RWPE2 (cell line): ENCODE data around the gene TMLHE.
A peak's percentile ranks its signal among the peaks of the same experiment; 100 is the strongest.
"Not testable (repeated sequence)": the region's sequence is repeated elsewhere in the genome, so short reads cannot be mapped to it uniquely, and the experiment has no call there.

Experiments used
- ATAC-seq: fragments of 200-7000 bp; cut with Tn5 transposase; 3 replicates; pipeline ENCODE4 v1.9.1; 2021; ENCODE audit warnings: low read depth
- DNase-seq: peaks from one replicate; pipeline ENCODE4 v3.0.0-alpha.2; 2020; ENCODE audit warnings: low spot score
- H3K27ac ChIP-seq: fragments of 450-650 bp; 2 replicates; pipeline ENCODE4 v1.5.1; 2017; ENCODE audit warnings: mild to moderate bottlenecking; ENCODE audit not compliant: poor library complexity, severe bottlenecking
- H3K27me3 ChIP-seq: fragments of 250-450 bp; sonication (Bioruptor Pico); 2 replicates; pipeline ENCODE4 v1.5.1; 2021; ENCODE audit warnings: mild to moderate bottlenecking, moderate library complexity; ENCODE audit not compliant: insufficient read depth, poor library complexity, severe bottlenecking
- H3K36me3 ChIP-seq: fragments of 250-450 bp; sonication (Bioruptor Pico); 2 replicates; pipeline ENCODE4 v1.5.1; 2020; ENCODE audit warnings: low read depth, mild to moderate bottlenecking, moderate library complexity
- H3K4me1 ChIP-seq: fragments of 250-450 bp; sonication (Bioruptor Pico); 2 replicates; pipeline ENCODE4 v1.5.1; 2021; ENCODE audit warnings: mild to moderate bottlenecking, moderate library complexity; ENCODE audit not compliant: insufficient read depth, poor library complexity, severe bottlenecking
- H3K4me3 ChIP-seq: fragments of 250-450 bp; sonication (Bioruptor Pico); 2 replicates; pipeline ENCODE4 v1.5.1; 2021; ENCODE audit warnings: mild to moderate bottlenecking, moderate library complexity; ENCODE audit not compliant: severe bottlenecking
- H3K9me3 ChIP-seq: fragments of 250-450 bp; sonication (Bioruptor Pico); 2 replicates; pipeline ENCODE4 v1.5.1; 2021; ENCODE audit warnings: mild to moderate bottlenecking, moderate library complexity; ENCODE audit not compliant: severe bottlenecking
- TF ChIP-seq, protein P1 (sequence below): fragments of 450-650 bp; IDR thresholded peaks from one replicate; pipeline ENCODE4 v1.5.1; 2017; ENCODE audit warnings: mild to moderate bottlenecking, moderate library complexity; ENCODE audit not compliant: poor library complexity, severe bottlenecking

Gene TMLHE

GRCh38 chrX:155544881-155545280, 67.9 kb downstream of the TMLHE start:
- no peak for DNase-seq
- Histone ChIP-seq H3K9me3 (no peaks in the 10 kb centered on the region), H3K4me3 (no peak overlapping the region), H3K27ac (no peak overlapping the region), H3K4me1 (no peaks in the 10 kb centered on the region), H3K36me3 (no peaks in the 10 kb centered on the region), H3K27me3 (no peaks in the 10 kb centered on the region)
- ATAC-seq, result no peak
- TF ChIP-seq, protein P1, sequence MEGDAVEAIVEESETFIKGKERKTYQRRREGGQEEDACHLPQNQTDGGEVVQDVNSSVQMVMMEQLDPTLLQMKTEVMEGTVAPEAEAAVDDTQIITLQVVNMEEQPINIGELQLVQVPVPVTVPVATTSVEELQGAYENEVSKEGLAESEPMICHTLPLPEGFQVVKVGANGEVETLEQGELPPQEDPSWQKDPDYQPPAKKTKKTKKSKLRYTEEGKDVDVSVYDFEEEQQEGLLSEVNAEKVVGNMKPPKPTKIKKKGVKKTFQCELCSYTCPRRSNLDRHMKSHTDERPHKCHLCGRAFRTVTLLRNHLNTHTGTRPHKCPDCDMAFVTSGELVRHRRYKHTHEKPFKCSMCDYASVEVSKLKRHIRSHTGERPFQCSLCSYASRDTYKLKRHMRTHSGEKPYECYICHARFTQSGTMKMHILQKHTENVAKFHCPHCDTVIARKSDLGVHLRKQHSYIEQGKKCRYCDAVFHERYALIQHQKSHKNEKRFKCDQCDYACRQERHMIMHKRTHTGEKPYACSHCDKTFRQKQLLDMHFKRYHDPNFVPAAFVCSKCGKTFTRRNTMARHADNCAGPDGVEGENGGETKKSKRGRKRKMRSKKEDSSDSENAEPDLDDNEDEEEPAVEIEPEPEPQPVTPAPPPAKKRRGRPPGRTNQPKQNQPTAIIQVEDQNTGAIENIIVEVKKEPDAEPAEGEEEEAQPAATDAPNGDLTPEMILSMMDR, result no peak

- no peaks in the 10 kb centered on the region for H3K4me1 ChIP-seq
- DNase-seq (no peak), ATAC-seq (peak; percentile 87)
- H3K9me3 ChIP-seq, result no peaks in the 10 kb centered on the region
- no peaks in the 10 kb centered on the region for H3K36me3 ChIP-seq
- H3K27ac ChIP-seq, result no peak overlapping the region
- TF ChIP-seq, protein P1, result no peak
- no peaks in the 10 kb centered on the region for H3K27me3 ChIP-seq
- no peak overlapping the region for H3K4me3 ChIP-seq
Measured at GRCh38 chrX:155535866-155536265, 76.9 kb downstream of the TMLHE start.

DNA sequence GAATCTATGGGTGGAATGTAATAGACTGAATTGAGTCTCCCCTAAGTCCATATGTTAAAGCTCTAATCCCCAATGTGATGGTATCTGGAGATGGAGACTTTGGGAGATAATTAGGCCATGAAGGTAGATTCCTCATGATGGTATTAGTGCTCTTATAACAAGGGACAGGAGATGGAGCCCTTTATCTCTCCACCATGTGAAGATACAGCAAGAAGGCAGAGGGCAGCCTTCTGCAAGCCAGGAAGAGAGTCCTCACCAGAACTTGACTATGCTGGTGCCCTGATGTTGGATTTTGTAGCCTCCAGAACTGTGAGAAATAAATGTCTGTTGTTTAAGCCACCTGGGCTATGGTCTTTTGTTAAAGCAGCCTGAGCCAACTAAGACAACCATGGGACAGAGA, 78.0 kb downstream of the TMLHE start:
- no peak overlapping the region for H3K4me3 ChIP-seq
- DNase-seq (no peak), ATAC-seq (no peak)
- TF ChIP-seq, protein P1, result no peak
- no peaks in the 10 kb centered on the region for H3K4me1 ChIP-seq
- H3K36me3 ChIP-seq, result no peaks in the 10 kb centered on the region
- no peaks in the 10 kb centered on the region for H3K27me3 ChIP-seq
- no peaks in the 10 kb centered on the region for H3K9me3 ChIP-seq
- H3K27ac ChIP-seq, result no peak overlapping the region

DNA sequence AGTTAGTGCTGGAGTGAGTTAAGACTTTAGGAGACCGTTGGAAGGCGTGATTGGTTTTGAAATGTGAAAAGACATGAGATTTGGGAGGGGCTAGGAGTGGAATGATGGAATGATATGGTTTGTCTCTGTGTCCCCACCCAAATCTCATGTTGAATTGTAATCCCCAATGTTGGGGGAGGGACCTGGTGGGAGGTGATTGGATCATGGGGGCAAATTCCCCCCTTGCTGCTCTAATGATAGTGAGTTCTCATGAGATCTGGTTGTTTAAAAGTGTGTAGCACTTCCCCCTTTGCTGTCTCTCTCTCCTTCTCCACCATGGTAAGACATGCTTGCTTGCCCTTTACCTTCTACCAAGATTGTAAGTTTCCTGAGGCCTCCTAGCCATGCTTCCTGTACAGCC, 85.7 kb downstream of the TMLHE start:
- not testable (repeated sequence) for H3K4me1 ChIP-seq, H3K9me3 ChIP-seq, ATAC-seq, DNase-seq, H3K27ac ChIP-seq, H3K4me3 ChIP-seq, H3K36me3 ChIP-seq, H3K27me3 ChIP-seq

DNA sequence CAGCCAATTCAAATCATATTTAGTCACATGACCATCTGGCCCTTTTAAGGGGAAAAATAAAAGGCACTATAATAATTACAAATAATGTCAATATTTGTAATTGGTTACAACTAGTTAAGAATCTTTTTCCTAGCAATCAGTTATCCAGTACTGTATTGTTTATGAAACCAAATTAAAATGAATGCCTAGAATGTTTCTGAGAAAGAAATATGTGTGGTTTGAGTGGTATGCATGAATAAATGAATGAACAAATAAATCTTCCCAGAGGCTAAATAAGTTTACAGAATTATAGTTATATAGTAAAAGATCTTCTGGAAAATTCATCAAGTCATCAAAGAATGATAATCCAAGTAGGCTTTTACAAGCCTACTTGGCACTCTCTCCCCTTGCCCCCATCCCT, 98.5 kb downstream of the TMLHE start:
- ATAC-seq, result no peak
- H3K4me1 ChIP-seq, result no peaks in the 10 kb centered on the region
- no peaks in the 10 kb centered on the region for H3K36me3 ChIP-seq
- H3K27ac ChIP-seq, result no peak overlapping the region
- TF ChIP-seq, protein P1, result no peak
- no peak overlapping the region for H3K4me3 ChIP-seq
- no peaks in the 10 kb centered on the region for H3K9me3 ChIP-seq
- DNase-seq, result no peak
- H3K27me3 ChIP-seq, result no peaks in the 10 kb centered on the region
